ENCODE measurements around the gene ARHGAP24. TPM values are rescaled to one million over a fixed set of nuclear protein-coding genes. Genes with fewer than 3 reads are reported as not detected.

The ARHGAP24 gene
- total RNA-seq, 1 experiment from 2014 or later, result 1.3 TPM

GRCh38 chr4:85522277-85522676 lies 47.3 kb downstream of the ARHGAP24 start:
- Histone ChIP-seq H3K9me3 (ENCODE audit: control insufficient read depth in 1 of 2, insufficient read depth in 1 of 2, low read depth in 1 of 2, low read length in 2 of 2) (no peaks in the 10 kb centered on the region), H4K20me1 (ENCODE audit: insufficient read depth) (no peaks in the 10 kb centered on the region), H2AFZ (ENCODE audit: low read depth, low read length, poor library complexity, severe bottlenecking) (no peak overlapping the region), H3K4me2 (ENCODE audit: low read length) (no peak overlapping the region), H3K4me1 (ENCODE audit: control insufficient read depth in 1 of 2, insufficient read depth in 2 of 2, low read length in 2 of 2) (no peaks in the 10 kb centered on the region), H3K79me2 (ENCODE audit: insufficient read depth, low read length) (no peaks in the 10 kb centered on the region), H3K36me3 (ENCODE audit: control insufficient read depth in 1 of 2, insufficient read depth in 2 of 2, low read length in 2 of 2) (no peaks in the 10 kb centered on the region), H3K9me2 (ENCODE audit: insufficient read depth) (no peaks in the 10 kb centered on the region), H3K27me3 (ENCODE audit: insufficient read depth, low read length) (no peaks in the 10 kb centered on the region), H3K27ac (ENCODE audit: low read depth, low read length) (no peak overlapping the region), H3K4me3 (replicated peaks in 1 of 2; ENCODE audit: low read depth in 1 of 2, low read length in 2 of 2) (no peak overlapping the region), H3K9ac (ENCODE audit: low read length) (no peak overlapping the region)
- ChIA-PET RAD21 (ENCODE audit: low non-redundant PET in 1 of 2, low total read pairs in 2 of 2, uncharacterized antibody in 2 of 2, unreplicated experiment in 2 of 2) (no interaction called here), CTCF (no interaction called here), POLR2A (no interaction called here)
- ATAC-seq (no peak), DNase-seq (ENCODE audit: low read depth, low spot score) (no peak)
- no peak for TF ChIP-seq SP1 (IDR thresholded peaks at IDR 0.05; ENCODE audit: low read depth)
- TF ChIP-seq ATF3 (IDR thresholded peaks at IDR 0.05), result no peak
- TF ChIP-seq TCF7L2 (IDR thresholded peaks at IDR 0.05; ENCODE audit: borderline replicate concordance, extremely low read depth, insufficient read depth, insufficient read length), result no peak
- no peak for TF ChIP-seq ZFX (IDR thresholded peaks at IDR 0.05)
- no peak for TF ChIP-seq SIN3A (IDR thresholded peaks at IDR 0.05; ENCODE audit: low read depth)
- TF ChIP-seq EGR1 (IDR thresholded peaks at IDR 0.05; ENCODE audit: low read depth), result no peak
- no peak for TF ChIP-seq CTCF (IDR thresholded peaks at IDR 0.05 in 2 of 3, conservative IDR thresholded peaks at IDR 0.05 in 1 of 3; ENCODE audit: borderline replicate concordance in 1 of 3, insufficient read depth in 1 of 3, low read depth in 2 of 3, low read length in 2 of 3)
- BruUV-seq (replicated peaks), result no TSS peak
- intact Hi-C loops (cut with micrococcal nuclease), result no loop called here

GRCh38 chr4:85522836-85523235 lies 47.9 kb downstream of the ARHGAP24 start:
- no peak for DNase-seq (ENCODE audit: low read depth, low spot score)
- Histone ChIP-seq H3K4me3 (replicated peaks in 1 of 2; ENCODE audit: low read depth in 1 of 2, low read length in 2 of 2) (no peak overlapping the region), H4K20me1 (ENCODE audit: insufficient read depth) (no peaks in the 10 kb centered on the region), H3K36me3 (ENCODE audit: control insufficient read depth in 1 of 2, insufficient read depth in 2 of 2, low read length in 2 of 2) (no peaks in the 10 kb centered on the region), H3K4me1 (ENCODE audit: control insufficient read depth in 1 of 2, insufficient read depth in 2 of 2, low read length in 2 of 2) (no peaks in the 10 kb centered on the region), H3K27me3 (ENCODE audit: insufficient read depth, low read length) (no peaks in the 10 kb centered on the region), H3K79me2 (ENCODE audit: insufficient read depth, low read length) (no peaks in the 10 kb centered on the region), H3K9me2 (ENCODE audit: insufficient read depth) (no peaks in the 10 kb centered on the region), H3K27ac (ENCODE audit: low read depth, low read length) (no peak overlapping the region), H3K9ac (ENCODE audit: low read length) (no peak overlapping the region), H3K9me3 (ENCODE audit: control insufficient read depth in 1 of 2, insufficient read depth in 1 of 2, low read depth in 1 of 2, low read length in 2 of 2) (no peaks in the 10 kb centered on the region), H2AFZ (ENCODE audit: low read depth, low read length, poor library complexity, severe bottlenecking) (no peak overlapping the region), H3K4me2 (ENCODE audit: low read length) (no peak overlapping the region)
- BruUV-seq (replicated peaks), result no TSS peak
- ChIA-PET CTCF (no interaction called here), RAD21 (ENCODE audit: low non-redundant PET in 1 of 2, low total read pairs in 2 of 2, uncharacterized antibody in 2 of 2, unreplicated experiment in 2 of 2) (no interaction called here), POLR2A (no interaction called here)
- intact Hi-C loops (cut with micrococcal nuclease), result no loop called here
- no peak for TF ChIP-seq EZH2 (IDR thresholded peaks at IDR 0.05)
- no peak for TF ChIP-seq ATF3 (IDR thresholded peaks at IDR 0.05)
- no peak for TF ChIP-seq ZFX (IDR thresholded peaks at IDR 0.05)
- no peak for TF ChIP-seq POLR2A (IDR thresholded peaks at IDR 0.05; ENCODE audit: borderline replicate concordance, extremely low read depth, insufficient read depth, insufficient read length)
- no peak for TF ChIP-seq SIN3A (IDR thresholded peaks at IDR 0.05; ENCODE audit: low read depth)
- no peak for TF ChIP-seq ELF1 (IDR thresholded peaks at IDR 0.05; ENCODE audit: borderline replicate concordance, low read depth)
- ATAC-seq, result no peak
